Activated T-helper 2 cell treated with anti-CD3 and anti-CD28 coated beads, Interferon-gamma antibody, Interleukin-2, Interleukin-4, amounts not matched to agents 10 μg/mL and 5 μg/mL and 100 μg/mL, durations not matched to agents 14 hours and 24 hours and 36 hours (primary cell): ENCODE measurements around the gene TMEM117. TPM values are rescaled to one million over a fixed set of nuclear protein-coding genes. Genes with fewer than 3 reads are reported as not detected.
"Not testable (repeated sequence)": the region's sequence is repeated elsewhere in the genome, so short reads cannot be mapped to it uniquely, and the experiment has no call there.

ENCODE experiments used
- DNase-seq: peaks from one replicate; pipeline ENCODE4 v3.0.0; 2021; ENCODE audit warnings: low spot score
- H3K27ac Mint-ChIP-seq: one replicate; pipeline ENCODE4 v1.8.0; 2021; ENCODE audit warnings: mixed read lengths
- H3K27me3 Mint-ChIP-seq: one replicate; pipeline ENCODE4 v1.8.0; 2021; ENCODE audit warnings: low read depth, mixed read lengths
- H3K36me3 Mint-ChIP-seq: one replicate; pipeline ENCODE4 v1.8.0; 2021; ENCODE audit warnings: low read depth, mixed read lengths
- H3K4me1 Mint-ChIP-seq: one replicate; pipeline ENCODE4 v1.8.0; 2021; ENCODE audit warnings: low read depth, mixed read lengths
- H3K4me3 Mint-ChIP-seq: one replicate; pipeline ENCODE4 v1.8.0; 2021; ENCODE audit warnings: low read depth, mild to moderate bottlenecking, moderate library complexity, mixed read lengths
- H3K9me3 Mint-ChIP-seq: one replicate; pipeline ENCODE4 v1.8.0; 2021; ENCODE audit warnings: mixed read lengths
- intact Hi-C: fragments of 100-400 bp; cut with micrococcal nuclease; formaldehyde crosslinking; loops from one replicate; pipeline ENCODE4 v1.15.1; 2023
- total RNA-seq: library from RNA; stranded (reverse); gene quantifications from 2 replicates; pipeline ENCODE4 v1.2.3, GENCODE V29; 2022

The TMEM117 gene
- total RNA-seq, 1 donor from 2014 or later: 1.3 TPM

- Mint-ChIP-seq H3K27ac (no peak overlapping the region), H3K4me3 (no peak overlapping the region), H3K36me3 (peaks cover 7% of the 10 kb centered on the region), H3K27me3 (peaks cover 2% of the 10 kb centered on the region), H3K9me3 (peaks cover 12% of the 10 kb centered on the region), H3K4me1 (peaks cover 16% of the 10 kb centered on the region)
- DNase-seq: no peak
- intact Hi-C loops: no loop called here
These were observed 12.9 kb downstream of the TMEM117 start for GRCh38 chr12:43848786-43849185.

GRCh38 chr12:43852744-43853143 is 16.9 kb downstream of the TMEM117 start:
- no peak overlapping the region for H3K4me3 Mint-ChIP-seq
- H3K9me3 Mint-ChIP-seq: peaks cover 2% of the 10 kb centered on the region
- intact Hi-C loops: no loop called here
- DNase-seq: no peak
- peaks cover 3% of the 10 kb centered on the region for H3K27me3 Mint-ChIP-seq
- peaks cover under 1% of the 10 kb centered on the region for H3K36me3 Mint-ChIP-seq
- peaks cover 8% of the 10 kb centered on the region for H3K4me1 Mint-ChIP-seq
- no peak overlapping the region for H3K27ac Mint-ChIP-seq

GRCh38 chr12:43856972-43857371 is 21.1 kb downstream of the TMEM117 start:
- no peak overlapping the region for H3K4me3 Mint-ChIP-seq
- H3K4me1 Mint-ChIP-seq: peaks cover 4% of the 10 kb centered on the region
- H3K9me3 Mint-ChIP-seq: no peaks in the 10 kb centered on the region
- no peak for DNase-seq
- peaks cover 3% of the 10 kb centered on the region for H3K27me3 Mint-ChIP-seq
- no peaks in the 10 kb centered on the region for H3K36me3 Mint-ChIP-seq
- H3K27ac Mint-ChIP-seq: no peak overlapping the region
- intact Hi-C loops: no loop called here

- intact Hi-C loops: no loop called here
- Mint-ChIP-seq H3K4me3 (no peak overlapping the region), H3K27ac (no peak overlapping the region), H3K9me3 (no peaks in the 10 kb centered on the region), H3K27me3 (peaks cover 3% of the 10 kb centered on the region), H3K4me1 (peaks cover 4% of the 10 kb centered on the region), H3K36me3 (no peaks in the 10 kb centered on the region)
- DNase-seq: no peak
These were observed 22.2 kb downstream of the TMEM117 start for GRCh38 chr12:43858096-43858495.

GRCh38 chr12:43858991-43859390 is 23.1 kb downstream of the TMEM117 start:
- no peaks in the 10 kb centered on the region for H3K36me3 Mint-ChIP-seq
- H3K27me3 Mint-ChIP-seq: peaks cover 1% of the 10 kb centered on the region
- intact Hi-C loops: no loop called here
- no peak overlapping the region for H3K4me3 Mint-ChIP-seq
- H3K4me1 Mint-ChIP-seq: peaks cover 3% of the 10 kb centered on the region
- no peaks in the 10 kb centered on the region for H3K9me3 Mint-ChIP-seq
- no peak for DNase-seq
- no peak overlapping the region for H3K27ac Mint-ChIP-seq

GRCh38 chr12:43861015-43861839 is 25.3 kb downstream of the TMEM117 start:
- peaks cover 1% of the 10 kb centered on the region for H3K27me3 Mint-ChIP-seq
- intact Hi-C loops: no loop called here
- no peak for DNase-seq
- H3K4me3 Mint-ChIP-seq: no peak overlapping the region
- H3K4me1 Mint-ChIP-seq: no peaks in the 10 kb centered on the region
- H3K36me3 Mint-ChIP-seq: no peaks in the 10 kb centered on the region
- H3K27ac Mint-ChIP-seq: no peak overlapping the region
- no peaks in the 10 kb centered on the region for H3K9me3 Mint-ChIP-seq

- Mint-ChIP-seq H3K36me3 (no peaks in the 10 kb centered on the region), H3K27me3 (peaks cover 1% of the 10 kb centered on the region), H3K4me3 (no peak overlapping the region), H3K27ac (no peak overlapping the region), H3K9me3 (no peaks in the 10 kb centered on the region), H3K4me1 (no peaks in the 10 kb centered on the region)
- intact Hi-C loops: no loop called here
- no peak for DNase-seq
These were observed 25.9 kb downstream of the TMEM117 start for GRCh38 chr12:43861840-43862150.

GRCh38 chr12:43863770-43864366 is 28.0 kb downstream of the TMEM117 start:
- Mint-ChIP-seq H3K27me3 (no peaks in the 10 kb centered on the region), H3K4me1 (no peaks in the 10 kb centered on the region), H3K4me3 (no peak overlapping the region), H3K9me3 (no peaks in the 10 kb centered on the region), H3K36me3 (no peaks in the 10 kb centered on the region), H3K27ac (no peak overlapping the region)
- intact Hi-C loops: no loop called here
- no peak for DNase-seq

GRCh38 chr12:43864557-43864956 is 28.7 kb downstream of the TMEM117 start:
- H3K4me3 Mint-ChIP-seq, H3K4me1 Mint-ChIP-seq, H3K27me3 Mint-ChIP-seq, DNase-seq, H3K9me3 Mint-ChIP-seq, H3K27ac Mint-ChIP-seq, intact Hi-C loops, H3K36me3 Mint-ChIP-seq: not testable (repeated sequence)

GRCh38 chr12:43869184-43869583 is 33.3 kb downstream of the TMEM117 start:
- intact Hi-C loops: no loop called here
- H3K27ac Mint-ChIP-seq: no peak overlapping the region

GRCh38 chr12:43869765-43870164 is 33.9 kb downstream of the TMEM117 start:
- DNase-seq, H3K9me3 Mint-ChIP-seq, H3K4me1 Mint-ChIP-seq, H3K36me3 Mint-ChIP-seq, intact Hi-C loops, H3K4me3 Mint-ChIP-seq, H3K27ac Mint-ChIP-seq, H3K27me3 Mint-ChIP-seq: not testable (repeated sequence)

More at GRCh38 chr12:43869184-43869583, 33.3 kb downstream of the TMEM117 start:
- Mint-ChIP-seq H3K4me3 (no peak overlapping the region), H3K27me3 (peaks cover 5% of the 10 kb centered on the region), H3K4me1 (peaks cover 2% of the 10 kb centered on the region), H3K9me3 (no peaks in the 10 kb centered on the region), H3K36me3 (no peaks in the 10 kb centered on the region)
- DNase-seq: no peak

GRCh38 chr12:43871258-43871657 is 35.4 kb downstream of the TMEM117 start:
- H3K27me3 Mint-ChIP-seq, H3K9me3 Mint-ChIP-seq, H3K27ac Mint-ChIP-seq, H3K4me3 Mint-ChIP-seq, H3K4me1 Mint-ChIP-seq, H3K36me3 Mint-ChIP-seq, intact Hi-C loops, DNase-seq: not testable (repeated sequence)

GRCh38 chr12:43872396-43872795 is 36.5 kb downstream of the TMEM117 start:
- peaks cover 5% of the 10 kb centered on the region for H3K27me3 Mint-ChIP-seq
- H3K4me1 Mint-ChIP-seq: peaks cover 2% of the 10 kb centered on the region
- H3K27ac Mint-ChIP-seq: no peak overlapping the region
- DNase-seq: no peak
- no peaks in the 10 kb centered on the region for H3K9me3 Mint-ChIP-seq
- intact Hi-C loops: no loop called here
- H3K36me3 Mint-ChIP-seq: no peaks in the 10 kb centered on the region
- no peak overlapping the region for H3K4me3 Mint-ChIP-seq
